HG03066 (cell line): ENCODE measurements around the gene LRRC2.
"Not testable (repeated sequence)": the region's sequence is repeated elsewhere in the genome, so short reads cannot be mapped to it uniquely, and the experiment has no call there.

Experiments
- ATAC-seq: cut with Tn5 transposase; IDR thresholded peaks from one replicate; pipeline ENCODE4 v1.9.1; 2021; ENCODE audit warnings: low read depth; ENCODE audit not compliant: unreplicated experiment

The LRRC2 gene

GRCh38 chr3:46566040-46566641 lies at the start of gene LRRC2:
LRRC2 (minus strand) TSS chr3:46566302; CDS start chr3:46551591, 14,711 bp downstream.
- no peak for ATAC-seq

- ATAC-seq = no peak
These were observed 49.1 kb upstream of the LRRC2 start for GRCh38 chr3:46615050-46615775.

GRCh38 chr3:46614431-46614830 lies 48.3 kb upstream of the LRRC2 start:
- ATAC-seq = no peak

- ATAC-seq = no peak
These were observed 47.4 kb upstream of the LRRC2 start for GRCh38 chr3:46613313-46614005.

- ATAC-seq = no peak
These were observed 46.2 kb upstream of the LRRC2 start, which contains the start of gene FAM240A for GRCh38 chr3:46612324-46612723. FAM240A (plus strand) TSS chr3:46612525; CDS start chr3:46612684, 159 bp downstream.

- no peak for ATAC-seq
These were observed 44.0 kb upstream of the LRRC2 start for GRCh38 chr3:46609944-46610722.

GRCh38 chr3:46609212-46609721 lies 43.2 kb upstream of the LRRC2 start:
- ATAC-seq = no peak

GRCh38 chr3:46607603-46608028 lies 41.5 kb upstream of the LRRC2 start:
- no peak for ATAC-seq

- ATAC-seq = no peak
These were observed 38.0 kb upstream of the LRRC2 start for GRCh38 chr3:46604127-46604526.

GRCh38 chr3:46603446-46604046 lies 37.4 kb upstream of the LRRC2 start:
- no peak for ATAC-seq

- ATAC-seq = no peak
These were observed 33.5 kb upstream of the LRRC2 start for GRCh38 chr3:46599590-46599989.

- no peak for ATAC-seq
These were observed 29.8 kb upstream of the LRRC2 start for GRCh38 chr3:46595819-46596314.

- no peak for ATAC-seq
These were observed 28.6 kb upstream of the LRRC2 start for GRCh38 chr3:46594723-46595122.

GRCh38 chr3:46593979-46594378 lies 27.9 kb upstream of the LRRC2 start:
- ATAC-seq = no peak

- no peak for ATAC-seq
These were observed 27.3 kb upstream of the LRRC2 start for GRCh38 chr3:46593274-46593862.

- not testable (repeated sequence) for ATAC-seq
These were observed 21.2 kb upstream of the LRRC2 start for GRCh38 chr3:46587268-46587667.

- no peak for ATAC-seq
These were observed 20.7 kb upstream of the LRRC2 start for GRCh38 chr3:46586738-46587246.

- ATAC-seq = no peak
These were observed 19.9 kb upstream of the LRRC2 start for GRCh38 chr3:46585799-46586693.
